Neural cell (in vitro differentiated cells): ENCODE results near the gene GXYLT2. TPM values are rescaled to one million over a fixed set of nuclear protein-coding genes. Genes with fewer than 3 reads are reported as not detected.

Source experiments
- H2AFZ ChIP-seq: fragments of 200-600, 300-800 bp; sonication (generic), shearing (Covaris generic); 2 replicates; pipeline ENCODE4 v1.6.0; 2014; ENCODE audit warnings: low read depth, mild to moderate bottlenecking, antibody characterized with exemption, low read length, moderate library complexity
- H3F3A ChIP-seq: fragments of 200-600 bp; shearing (Covaris generic); 2 replicates; pipeline ENCODE4 v1.6.1; 2016; ENCODE audit warnings: mild to moderate bottlenecking, moderate library complexity, mixed read lengths, antibody characterized with exemption, low read length; ENCODE audit not compliant: insufficient read depth, poor library complexity, severe bottlenecking
- H3K27ac ChIP-seq: fragments of 200-600, 300-800 bp; sonication (generic), shearing (Covaris generic); 2 replicates; pipeline ENCODE4 v1.5.1; 2014; ENCODE audit warnings: mild to moderate bottlenecking, low read length, moderate library complexity
- H3K27me3 ChIP-seq: fragments of 300-800, 200-600 bp; sonication (generic), shearing (Covaris generic); 2 replicates; pipeline ENCODE4 v1.6.0; 2014; ENCODE audit warnings: mild to moderate bottlenecking, low read depth, low read length, moderate library complexity; ENCODE audit not compliant: insufficient read depth
- H3K36me3 ChIP-seq: fragments of 300-800, 200-600 bp; sonication (generic), shearing (Covaris generic); 2 replicates; pipeline ENCODE4 v1.5.1; 2014; ENCODE audit warnings: mild to moderate bottlenecking, antibody characterized with exemption, low read length, moderate library complexity; ENCODE audit not compliant: insufficient read depth
- H3K4me2 ChIP-seq: fragments of 300-800, 200-600 bp; sonication (generic), shearing (Covaris generic); 2 replicates; pipeline ENCODE4 v1.6.0; 2014; ENCODE audit warnings: mild to moderate bottlenecking, low read length
- H3K4me3 ChIP-seq: fragments of 300-800, 200-600 bp; sonication (generic), shearing (Covaris generic); 2 replicates; pipeline ENCODE4 v1.5.1; 2014; ENCODE audit warnings: mild to moderate bottlenecking, low read length, moderate library complexity
- H3K79me2 ChIP-seq: fragments of 200-600 bp; shearing (Covaris generic); replicated peaks from 2 replicates; pipeline ENCODE4 v1.6.0; 2014; ENCODE audit warnings: mild to moderate bottlenecking, low read length, moderate library complexity; ENCODE audit not compliant: insufficient read depth
- H3K9ac ChIP-seq: fragments of 300-800, 200-600 bp; sonication (generic), shearing (Covaris generic); 2 replicates; pipeline ENCODE4 v1.6.1; 2016; ENCODE audit warnings: mild to moderate bottlenecking, low read length, mixed read lengths
- H3K9me2 ChIP-seq: fragments of 200-600 bp; shearing (Covaris generic); 2 replicates; pipeline ENCODE4 v1.6.1; 2016; ENCODE audit warnings: mild to moderate bottlenecking, low read length, mixed read lengths; ENCODE audit not compliant: insufficient read depth
- H3K9me3 ChIP-seq: fragments of 200-600, 300-800 bp; sonication (generic), shearing (Covaris generic); 2 replicates; pipeline ENCODE4 v1.6.1; 2016; ENCODE audit warnings: mild to moderate bottlenecking, mixed run types, low read length, moderate library complexity, mixed read lengths
- H4K20me1 ChIP-seq: fragments of 200-600 bp; shearing (Covaris generic); 2 replicates; pipeline ENCODE4 v1.6.1; 2016; ENCODE audit warnings: mild to moderate bottlenecking, mixed run types; ENCODE audit not compliant: insufficient read depth
- CTCF ChIP-seq: fragments of 450-650 bp; IDR thresholded peaks from 2 replicates; pipeline ENCODE4 v1.5.1; 2014; ENCODE audit warnings: antibody characterized with exemption, mild to moderate bottlenecking, moderate library complexity; ENCODE audit not compliant: poor library complexity, severe bottlenecking
- EP300 ChIP-seq: fragments of 450-650 bp; conservative IDR thresholded peaks from 2 replicates; pipeline ENCODE4 v1.6.1; 2014; ENCODE audit warnings: antibody characterized with exemption, mild to moderate bottlenecking, moderate library complexity; ENCODE audit not compliant: poor library complexity, severe bottlenecking
- EZH2 ChIP-seq: fragments of 200-600, 300-800 bp; shearing (Covaris generic), sonication (generic); IDR thresholded peaks from 2 replicates; pipeline ENCODE4 v1.6.1; 2014; ENCODE audit warnings: antibody characterized with exemption, low read length, borderline replicate concordance, mild to moderate bottlenecking; ENCODE audit not compliant: insufficient read depth, poor library complexity, severe bottlenecking
- MXI1 ChIP-seq: fragments of 450-650 bp; conservative IDR thresholded peaks from 2 replicates; pipeline ENCODE4 v1.6.1; 2014; ENCODE audit warnings: antibody characterized with exemption, mild to moderate bottlenecking; ENCODE audit not compliant: poor library complexity, severe bottlenecking
- POLR2AphosphoS5 ChIP-seq: IDR thresholded peaks from 2 replicates; pipeline ENCODE4 v1.6.1; 2012
- RAD21 ChIP-seq: fragments of 450-650 bp; conservative IDR thresholded peaks from 2 replicates; pipeline ENCODE4 v1.6.1; 2014; ENCODE audit warnings: antibody characterized with exemption, mild to moderate bottlenecking, moderate library complexity
- REST ChIP-seq: IDR thresholded peaks from 2 replicates; pipeline ENCODE4 v1.6.1; 2012; ENCODE audit warnings: borderline replicate concordance
- SMC3 ChIP-seq: fragments of 450-650 bp; conservative IDR thresholded peaks from 2 replicates; pipeline ENCODE4 v1.6.1; 2014; ENCODE audit warnings: antibody characterized with exemption, mild to moderate bottlenecking, moderate library complexity; ENCODE audit not compliant: poor library complexity
- TAF1 ChIP-seq: IDR thresholded peaks from 2 replicates; pipeline ENCODE4 v1.6.1; 2012; ENCODE audit warnings: low read depth
- polyA plus RNA-seq: library from polyadenylated mRNA; depleted of rRNA; stranded (reverse); fragments of >200 nt; gene quantifications from 2 replicates; pipeline ENCODE4 v1.2.3, GENCODE V29; 2014
- small RNA-seq, 3 experiments: library from RNA; depleted of rRNA; stranded (forward); fragments of <200 nt; gene quantifications; one replicate each; pipeline ENCODE3, GENCODE V24; 2012

GXYLT2 gene
- polyA plus RNA-seq, 1 donor from 2014 or later, result 0.48 TPM

GRCh38 chr3:73024836-73025235 is 137.0 kb downstream of the GXYLT2 start:
- H3K9ac ChIP-seq, result no peak overlapping the region
- no peaks in the 10 kb centered on the region for H3K36me3 ChIP-seq
- peaks cover 100% of the 10 kb centered on the region for H3K79me2 ChIP-seq
- H3K27ac ChIP-seq, result no peak overlapping the region
- no peaks in the 10 kb centered on the region for H3K9me3 ChIP-seq
- no peaks in the 10 kb centered on the region for H4K20me1 ChIP-seq
- no peak overlapping the region for H3K4me3 ChIP-seq
- H3K27me3 ChIP-seq, result no peaks in the 10 kb centered on the region
- no peak overlapping the region for H2AFZ ChIP-seq
- no peak overlapping the region for H3K4me2 ChIP-seq
- TF ChIP-seq EP300, result no peak
- TF ChIP-seq MXI1, result no peak
- TF ChIP-seq REST, result no peak
- no peak for TF ChIP-seq RAD21
- no peak for TF ChIP-seq POLR2AphosphoS5
- no peak for TF ChIP-seq SMC3
- no peak for TF ChIP-seq TAF1
- no peak for TF ChIP-seq EZH2
- TF ChIP-seq CTCF, result no peak
- H3K9me2 ChIP-seq, result no peaks in the 10 kb centered on the region
- no peaks in the 10 kb centered on the region for H3F3A ChIP-seq

GRCh38 chr3:73026111-73026759 is 138.4 kb downstream of the GXYLT2 start:
- no peaks in the 10 kb centered on the region for H3K36me3 ChIP-seq
- no peak for TF ChIP-seq SMC3
- TF ChIP-seq CTCF, result no peak
- TF ChIP-seq EP300, result no peak
- no peak for TF ChIP-seq EZH2
- H3K9me2 ChIP-seq, result no peaks in the 10 kb centered on the region
- H3K9me3 ChIP-seq, result no peaks in the 10 kb centered on the region
- no peak overlapping the region for H3K4me3 ChIP-seq
- H3K27ac ChIP-seq, result no peak overlapping the region
- H3F3A ChIP-seq, result no peaks in the 10 kb centered on the region
- H3K9ac ChIP-seq, result no peak overlapping the region
- peaks cover 97% of the 10 kb centered on the region for H3K79me2 ChIP-seq
- H2AFZ ChIP-seq, result no peak overlapping the region
- H3K27me3 ChIP-seq, result no peaks in the 10 kb centered on the region
- no peak overlapping the region for H3K4me2 ChIP-seq
- no peaks in the 10 kb centered on the region for H4K20me1 ChIP-seq

Small RNA genes lying within 50 kb of the gene (small RNA-seq; reads per million reads assigned to genes)
- gene RF00017, result 0 reads per million in 3 experiments

Other genes starting within 250 kb of the GXYLT2 start
- gene SHQ1, start 39.6 kb upstream of the GXYLT2 start, polyA plus RNA-seq, result 7.4 and 14.3 TPM in 2 replicates
- gene PPP4R2, start 108.8 kb downstream of the GXYLT2 start, polyA plus RNA-seq, result 53.0 and 65.5 TPM in 2 replicates
- 4.7 and 8.3 TPM in 2 replicates for gene EBLN2, start 173.6 kb downstream of the GXYLT2 start, polyA plus RNA-seq